HFF-Myc (cell line): ENCODE results near the gene NR1D2.
A peak's percentile ranks its signal among the peaks of the same experiment; 100 is the strongest.

ENCODE experiments used
- DNase-seq: peaks from one replicate; pipeline ENCODE4 v3.0.0-alpha.2; 2011; ENCODE audit warnings: low read depth; ENCODE audit errors: extremely low read depth
- H3K4me3 ChIP-seq: replicated peaks from 2 replicates; pipeline ENCODE4 v1.5.1; 2011; ENCODE audit warnings: low read depth, mild to moderate bottlenecking, control low read depth, low read length
- TF ChIP-seq, protein P1 (sequence below): IDR thresholded peaks from 2 replicates; pipeline ENCODE4 v1.5.1; 2012; ENCODE audit warnings: mild to moderate bottlenecking, low read depth, low read length, control low read depth; ENCODE audit errors: missing control alignments

Gene NR1D2

DNA sequence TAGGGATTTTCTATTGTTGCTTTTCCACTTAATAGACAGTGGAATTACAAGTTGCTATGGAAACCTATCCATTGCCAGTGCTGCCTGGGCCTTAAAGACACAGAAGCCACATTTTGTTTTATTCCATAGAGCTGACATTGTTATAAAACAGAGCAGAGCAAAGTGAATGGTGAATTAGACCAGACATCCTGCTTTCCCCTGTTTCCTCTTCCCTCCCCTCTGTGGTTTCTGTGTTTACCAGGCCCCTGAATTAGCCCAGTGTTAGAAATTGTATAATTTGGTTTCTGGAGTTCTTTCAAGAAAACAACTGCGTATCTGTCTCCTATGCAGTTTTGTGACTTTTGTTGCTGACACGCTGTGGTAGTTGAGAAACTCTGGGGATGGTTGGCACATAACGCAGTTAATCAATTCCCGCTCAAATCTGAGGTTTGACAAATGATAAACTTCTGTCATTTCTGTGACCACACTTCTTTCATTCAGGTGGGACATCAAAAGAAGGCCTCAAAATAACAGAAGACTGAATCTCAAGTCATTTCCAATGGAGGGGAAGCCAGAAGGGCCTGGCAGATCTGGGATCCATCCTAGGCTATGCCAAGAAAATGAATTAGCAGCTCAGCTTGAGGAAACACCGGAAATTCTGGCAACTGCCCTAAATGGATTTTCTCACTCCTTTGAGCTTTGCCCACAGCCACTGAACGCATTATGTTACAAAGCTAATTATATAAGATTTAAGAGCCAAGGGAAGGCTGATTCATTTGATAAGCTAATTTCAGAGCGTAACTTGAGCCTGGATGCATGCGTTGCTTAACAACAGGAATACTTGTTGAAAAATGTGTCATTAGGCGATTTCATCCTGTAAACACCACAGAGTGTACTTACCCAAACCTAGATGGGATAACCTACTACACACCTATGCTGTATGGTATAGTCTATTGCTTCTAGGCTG is 46.9 kb downstream of the NR1D2 start:
- no peak overlapping the region for H3K4me3 ChIP-seq
- DNase-seq: no peak
- TF ChIP-seq, protein P1, sequence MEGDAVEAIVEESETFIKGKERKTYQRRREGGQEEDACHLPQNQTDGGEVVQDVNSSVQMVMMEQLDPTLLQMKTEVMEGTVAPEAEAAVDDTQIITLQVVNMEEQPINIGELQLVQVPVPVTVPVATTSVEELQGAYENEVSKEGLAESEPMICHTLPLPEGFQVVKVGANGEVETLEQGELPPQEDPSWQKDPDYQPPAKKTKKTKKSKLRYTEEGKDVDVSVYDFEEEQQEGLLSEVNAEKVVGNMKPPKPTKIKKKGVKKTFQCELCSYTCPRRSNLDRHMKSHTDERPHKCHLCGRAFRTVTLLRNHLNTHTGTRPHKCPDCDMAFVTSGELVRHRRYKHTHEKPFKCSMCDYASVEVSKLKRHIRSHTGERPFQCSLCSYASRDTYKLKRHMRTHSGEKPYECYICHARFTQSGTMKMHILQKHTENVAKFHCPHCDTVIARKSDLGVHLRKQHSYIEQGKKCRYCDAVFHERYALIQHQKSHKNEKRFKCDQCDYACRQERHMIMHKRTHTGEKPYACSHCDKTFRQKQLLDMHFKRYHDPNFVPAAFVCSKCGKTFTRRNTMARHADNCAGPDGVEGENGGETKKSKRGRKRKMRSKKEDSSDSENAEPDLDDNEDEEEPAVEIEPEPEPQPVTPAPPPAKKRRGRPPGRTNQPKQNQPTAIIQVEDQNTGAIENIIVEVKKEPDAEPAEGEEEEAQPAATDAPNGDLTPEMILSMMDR: no peak

DNA sequence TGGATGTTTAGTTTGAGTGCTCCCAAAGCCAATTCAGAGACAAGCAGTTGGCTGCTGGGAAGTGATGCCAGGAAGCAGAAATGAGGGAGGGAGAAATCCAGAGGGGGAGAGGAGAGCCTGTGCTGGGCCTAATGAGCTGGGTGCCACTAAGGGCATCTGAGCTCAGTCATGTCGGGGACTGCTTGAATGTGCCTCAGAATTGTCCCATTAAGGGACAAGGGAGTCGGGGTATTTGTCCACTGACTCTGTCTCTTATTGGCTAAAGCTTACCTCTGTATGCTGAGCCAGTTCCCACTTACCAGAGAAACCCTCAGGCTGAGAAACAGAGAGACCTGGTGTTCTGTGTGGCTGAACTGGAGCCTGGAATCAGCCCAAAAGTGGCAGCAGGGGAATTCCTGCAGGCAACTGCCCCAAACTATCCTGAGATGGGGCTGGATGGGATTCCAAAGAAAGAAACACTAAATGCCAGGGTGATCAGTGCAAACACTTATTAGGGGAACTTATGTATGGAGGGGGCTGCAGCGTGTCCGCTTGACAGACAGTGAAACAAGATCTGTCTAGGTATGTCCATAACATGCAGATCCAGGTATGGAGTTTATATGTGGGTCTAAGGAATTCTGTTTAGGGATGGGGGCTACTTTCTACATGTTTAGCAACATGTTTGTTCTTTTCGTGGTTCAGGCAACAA is 48.6 kb downstream of the NR1D2 start:
- TF ChIP-seq, protein P1: no peak
- no peak for DNase-seq
- H3K4me3 ChIP-seq: no peak overlapping the region

DNA sequence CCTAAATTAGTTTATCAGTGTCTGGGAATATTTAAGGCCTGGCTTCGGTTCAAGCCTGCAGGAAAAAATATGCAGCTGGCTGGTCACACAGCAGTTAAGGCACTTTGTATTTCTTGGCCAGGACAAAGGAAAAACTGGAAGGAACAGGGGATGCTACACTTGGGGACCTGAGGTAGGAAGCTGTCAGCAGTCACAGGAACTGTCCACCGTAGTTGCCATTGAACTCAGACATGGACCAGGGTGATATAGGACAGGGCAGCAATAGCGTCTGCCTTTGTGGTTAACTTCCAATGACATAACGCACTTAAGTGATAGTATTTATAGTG is 49.1 kb downstream of the NR1D2 start:
- H3K4me3 ChIP-seq: no peak overlapping the region
- TF ChIP-seq, protein P1: no peak
- no peak for DNase-seq

DNA sequence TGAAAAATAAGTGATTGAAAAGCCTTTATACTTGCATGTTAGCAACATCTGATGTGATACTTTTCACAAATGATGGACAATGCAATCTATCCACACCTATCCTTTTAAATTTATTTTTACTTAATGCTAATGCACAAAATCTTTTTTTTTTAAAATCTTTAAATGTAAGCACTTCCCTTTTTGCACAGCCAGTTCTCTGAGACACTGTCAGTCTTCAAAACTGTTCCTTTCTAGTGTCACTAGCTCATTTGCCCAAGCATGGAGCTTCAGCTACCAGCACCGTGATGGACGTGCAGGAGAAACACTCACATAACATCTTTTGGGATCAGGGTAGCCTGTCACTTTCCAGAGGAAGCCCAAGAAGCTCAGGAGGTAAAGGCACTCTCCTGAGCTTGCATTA is 50.1 kb downstream of the NR1D2 start:
- TF ChIP-seq, protein P1: no peak
- H3K4me3 ChIP-seq: no peak overlapping the region
- DNase-seq: no peak

DNA sequence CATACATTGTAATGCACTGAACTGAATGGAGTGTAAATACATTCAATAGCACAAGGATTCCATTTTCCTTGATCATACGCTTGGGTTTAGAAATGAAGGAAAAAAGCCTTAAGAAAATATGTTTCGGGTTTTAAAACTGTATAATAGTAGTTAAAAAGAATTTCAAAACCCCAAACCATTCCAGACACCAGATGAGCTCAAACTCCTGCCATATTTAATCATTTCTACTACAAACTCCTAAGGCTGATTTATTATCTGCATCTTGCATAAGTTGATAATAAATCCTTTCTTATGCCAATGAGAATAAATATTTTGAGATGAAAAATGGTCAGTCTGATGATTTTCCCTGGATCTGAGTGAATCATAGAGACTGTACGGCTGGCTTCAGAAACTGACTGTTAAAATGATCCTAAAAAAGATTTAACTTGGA is 51.0 kb downstream of the NR1D2 start:
- DNase-seq: no peak
- H3K4me3 ChIP-seq: no peak overlapping the region
- TF ChIP-seq, protein P1: no peak

DNA sequence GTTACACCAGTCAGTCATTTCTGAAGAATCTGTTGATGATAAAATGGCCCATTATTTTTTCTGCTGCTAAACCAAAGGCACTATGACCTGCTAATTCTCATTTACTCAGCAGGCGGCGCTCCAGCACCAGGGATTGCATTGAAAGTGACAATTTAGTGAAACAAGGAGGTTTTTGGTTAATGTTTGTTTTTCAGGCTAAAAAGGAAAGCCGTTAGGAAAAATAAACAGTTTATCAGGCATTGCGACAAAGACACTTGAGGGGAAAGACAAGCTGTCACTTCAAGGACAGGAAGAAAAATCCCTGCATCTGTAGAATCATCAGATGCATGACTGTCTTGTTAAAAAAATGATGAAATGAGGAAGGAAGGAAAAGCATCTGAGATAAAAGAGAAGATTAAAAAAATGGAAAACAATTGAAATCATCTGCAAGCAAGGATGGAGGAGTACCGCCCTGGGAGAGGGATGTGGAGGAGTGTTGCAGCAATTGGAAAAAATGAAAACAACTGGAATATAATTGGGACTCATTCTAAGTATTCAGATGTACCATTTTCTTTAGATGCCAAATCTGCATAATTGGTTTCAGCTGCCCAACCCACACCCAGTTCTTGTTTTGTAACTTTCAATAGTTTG is 54.0 kb downstream of the NR1D2 start:
- peak; percentile 47 for DNase-seq
- H3K4me3 ChIP-seq: no peak overlapping the region
- TF ChIP-seq, protein P1: peak; percentile 90
